ENCODE data around the gene DRC7.

The DRC7 gene, protein sequence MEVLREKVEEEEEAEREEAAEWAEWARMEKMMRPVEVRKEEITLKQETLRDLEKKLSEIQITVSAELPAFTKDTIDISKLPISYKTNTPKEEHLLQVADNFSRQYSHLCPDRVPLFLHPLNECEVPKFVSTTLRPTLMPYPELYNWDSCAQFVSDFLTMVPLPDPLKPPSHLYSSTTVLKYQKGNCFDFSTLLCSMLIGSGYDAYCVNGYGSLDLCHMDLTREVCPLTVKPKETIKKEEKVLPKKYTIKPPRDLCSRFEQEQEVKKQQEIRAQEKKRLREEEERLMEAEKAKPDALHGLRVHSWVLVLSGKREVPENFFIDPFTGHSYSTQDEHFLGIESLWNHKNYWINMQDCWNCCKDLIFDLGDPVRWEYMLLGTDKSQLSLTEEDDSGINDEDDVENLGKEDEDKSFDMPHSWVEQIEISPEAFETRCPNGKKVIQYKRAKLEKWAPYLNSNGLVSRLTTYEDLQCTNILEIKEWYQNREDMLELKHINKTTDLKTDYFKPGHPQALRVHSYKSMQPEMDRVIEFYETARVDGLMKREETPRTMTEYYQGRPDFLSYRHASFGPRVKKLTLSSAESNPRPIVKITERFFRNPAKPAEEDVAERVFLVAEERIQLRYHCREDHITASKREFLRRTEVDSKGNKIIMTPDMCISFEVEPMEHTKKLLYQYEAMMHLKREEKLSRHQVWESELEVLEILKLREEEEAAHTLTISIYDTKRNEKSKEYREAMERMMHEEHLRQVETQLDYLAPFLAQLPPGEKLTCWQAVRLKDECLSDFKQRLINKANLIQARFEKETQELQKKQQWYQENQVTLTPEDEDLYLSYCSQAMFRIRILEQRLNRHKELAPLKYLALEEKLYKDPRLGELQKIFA

DNA sequence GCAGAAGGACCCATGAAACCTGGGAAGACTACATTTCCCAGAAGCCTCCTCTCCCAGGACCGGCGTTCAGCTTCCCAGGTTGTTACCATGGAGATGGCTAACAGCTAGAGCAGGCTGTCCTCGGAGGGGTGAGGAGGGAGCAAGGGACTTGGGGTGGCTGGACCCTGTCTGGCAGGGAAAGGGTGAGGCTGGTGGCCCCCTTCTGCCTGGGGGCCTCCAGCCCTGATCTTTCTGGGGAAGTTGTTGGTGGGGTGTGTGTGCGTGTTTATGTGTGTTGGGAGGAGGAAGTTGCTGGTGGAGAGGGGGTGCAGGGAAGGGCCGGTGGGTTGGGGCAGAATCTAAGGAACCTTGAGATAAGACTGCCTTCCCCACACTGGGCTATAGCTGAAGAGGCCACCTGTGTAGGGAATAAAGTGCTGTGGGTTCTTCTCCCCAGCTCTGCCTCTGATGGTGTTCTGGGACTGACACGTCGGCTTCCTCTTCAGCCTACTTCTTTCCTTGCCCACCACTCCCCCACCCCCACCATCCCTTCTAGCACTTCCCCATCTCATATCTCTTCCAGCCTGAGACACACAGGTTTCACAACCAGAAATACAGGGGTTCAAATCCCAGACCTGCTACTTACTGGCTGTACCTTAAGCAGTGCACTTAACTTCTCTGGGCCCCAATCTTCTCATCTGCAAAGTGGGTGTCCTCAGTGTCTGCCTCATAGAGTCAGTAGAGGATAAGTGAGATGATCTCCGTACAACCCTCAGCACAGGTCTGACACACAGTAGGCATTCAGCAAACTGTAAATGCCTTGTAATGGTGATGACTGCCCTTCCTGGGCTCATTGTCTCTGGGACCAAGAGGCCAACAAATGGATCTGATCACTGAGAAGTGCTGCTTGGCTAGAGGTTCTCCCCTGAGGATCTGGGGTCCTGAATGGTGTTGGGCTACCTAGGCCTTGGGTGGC lies at the start of gene DRC7:
TSS of gene DRC7 (plus strand) at position 82 of the 955 bp plus-strand sequence. CDS start 3,144 bp downstream, outside the sequence.
- peak; percentile 34 for DNase-seq (ENCODE audit: low read depth)
- Histone ChIP-seq H3K4me3 (ENCODE audit: low read length) (no peak within 1 kb of the TSS), H3K36me3 (ENCODE audit: control insufficient read depth, insufficient read depth, low read length, severe bottlenecking) (no peaks in the 10 kb centered on the region)

DNA sequence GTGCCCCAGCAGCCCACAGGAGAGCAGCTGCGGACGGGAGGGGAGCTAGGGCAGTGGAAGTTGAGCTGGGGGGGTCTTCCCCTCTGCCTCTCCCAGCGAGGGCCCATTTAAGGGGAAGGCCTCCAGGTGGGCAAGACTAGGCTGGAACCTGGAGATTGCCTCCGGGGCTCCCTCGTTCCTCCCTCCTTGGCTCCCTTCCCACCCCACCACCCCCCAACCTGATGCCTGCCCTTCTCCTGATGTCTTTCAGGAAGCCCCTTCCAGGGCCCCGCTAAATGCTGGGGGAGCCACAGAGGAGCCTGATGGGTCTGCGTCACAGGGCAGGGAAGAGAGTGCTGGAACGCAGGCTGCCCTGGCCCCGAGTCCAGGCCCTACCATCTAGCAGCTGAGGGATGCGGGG lies 49.4 kb upstream of the DRC7 start:
- peaks cover 21% of the 10 kb centered on the region for H3K4me1 ChIP-seq (ENCODE audit: control insufficient read depth, insufficient read depth, low read length)
- H3K27me3 ChIP-seq (replicated peaks; ENCODE audit: control insufficient read depth, insufficient read depth, low read length), result no peaks in the 10 kb centered on the region
- no peak overlapping the region for H3K4me3 ChIP-seq (ENCODE audit: low read length)
- no peak for DNase-seq (ENCODE audit: low read depth)
- no peaks in the 10 kb centered on the region for H3K9me3 ChIP-seq (ENCODE audit: control insufficient read depth, low read length)
- H3K36me3 ChIP-seq (ENCODE audit: control insufficient read depth, insufficient read depth, low read length, severe bottlenecking), result no peaks in the 10 kb centered on the region
- no peak overlapping the region for H3K9ac ChIP-seq (ENCODE audit: low read length)

More for the DNA sequence above, at the start of gene DRC7:
- no peaks in the 10 kb centered on the region for H3K4me1 ChIP-seq (ENCODE audit: control insufficient read depth, insufficient read depth, low read length)
- H3K27me3 ChIP-seq (replicated peaks; ENCODE audit: control insufficient read depth, insufficient read depth, low read length), result peaks cover 39% of the 10 kb centered on the region
- no peaks in the 10 kb centered on the region for H3K9me3 ChIP-seq (ENCODE audit: control insufficient read depth, low read length)
- no peak within 1 kb of the TSS for H3K9ac ChIP-seq (ENCODE audit: low read length)

DNA sequence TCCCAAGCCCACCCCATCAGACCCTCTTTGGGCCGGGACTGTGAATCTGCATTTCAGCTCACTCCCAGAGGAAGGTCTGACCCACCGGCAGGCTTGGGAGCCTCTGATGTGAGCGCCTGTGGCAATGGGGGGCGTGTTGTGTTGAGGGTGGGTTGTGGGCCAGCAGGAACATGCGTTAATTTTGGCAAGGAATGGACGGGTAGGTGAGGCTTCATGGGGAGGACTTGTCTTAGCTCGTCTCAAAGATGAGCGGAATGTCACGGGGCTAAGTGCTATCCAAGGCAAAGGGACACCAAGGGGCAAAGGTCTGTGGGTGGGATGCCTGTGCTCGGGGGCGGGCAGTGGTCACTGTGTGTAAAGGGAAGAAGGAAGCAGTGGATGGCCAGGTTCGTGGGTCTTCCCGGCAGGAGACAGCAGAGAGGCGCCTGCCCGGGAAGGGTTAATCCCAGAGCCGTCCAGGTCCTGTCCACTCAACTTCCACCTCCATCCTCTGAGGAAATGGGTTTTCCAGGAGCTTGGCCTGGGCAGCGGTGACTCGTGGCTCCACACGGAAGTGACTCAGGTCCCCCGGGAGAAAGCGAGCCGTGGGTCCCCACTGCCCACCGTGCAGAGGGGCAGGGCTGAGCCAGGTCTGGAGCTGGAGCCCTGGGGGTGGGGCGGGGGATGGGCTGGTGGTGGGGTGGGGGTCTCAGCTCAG lies 48.8 kb upstream of the DRC7 start:
- H3K9ac ChIP-seq (ENCODE audit: low read length), result no peak overlapping the region
- DNase-seq (ENCODE audit: low read depth), result peak; percentile 15
- H3K36me3 ChIP-seq (ENCODE audit: control insufficient read depth, insufficient read depth, low read length, severe bottlenecking), result no peaks in the 10 kb centered on the region
- H3K9me3 ChIP-seq (ENCODE audit: control insufficient read depth, low read length), result no peaks in the 10 kb centered on the region
- peaks cover 21% of the 10 kb centered on the region for H3K4me1 ChIP-seq (ENCODE audit: control insufficient read depth, insufficient read depth, low read length)
- H3K4me3 ChIP-seq (ENCODE audit: low read length), result no peak overlapping the region
- H3K27me3 ChIP-seq (replicated peaks; ENCODE audit: control insufficient read depth, insufficient read depth, low read length), result no peaks in the 10 kb centered on the region

DNA sequence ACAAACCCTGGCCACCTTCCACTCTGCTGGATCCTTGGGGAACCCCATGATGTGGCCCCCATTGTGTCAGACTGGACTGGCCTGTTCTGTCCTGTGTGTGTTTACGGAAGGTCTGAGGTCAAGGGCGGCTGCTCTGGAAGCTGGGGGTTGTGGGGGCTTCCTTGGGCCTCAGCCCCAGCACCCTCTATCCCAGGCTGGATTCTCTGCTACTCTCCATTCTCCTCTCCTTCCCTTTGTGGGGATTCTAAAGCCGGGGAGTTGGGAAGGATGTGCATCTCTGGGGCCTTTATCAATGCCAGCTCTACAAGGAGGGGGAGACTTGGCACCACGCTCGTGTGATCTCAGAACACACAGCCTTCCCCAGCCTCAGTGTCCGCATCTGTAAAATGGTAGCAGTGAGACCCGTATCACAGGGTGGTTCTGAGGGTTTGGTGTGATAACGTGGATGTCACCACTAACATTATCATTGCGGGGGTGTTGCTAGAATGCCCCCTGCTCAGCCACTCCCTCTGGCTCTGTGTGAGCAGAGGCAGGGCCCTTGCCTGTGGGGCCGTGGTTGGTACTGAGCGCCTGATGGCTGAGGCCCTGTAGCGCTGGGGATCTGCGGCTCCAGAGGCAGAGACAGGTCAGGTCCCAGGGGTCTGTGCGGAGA lies 48.1 kb upstream of the DRC7 start:
- Histone ChIP-seq H3K9ac (ENCODE audit: low read length) (no peak overlapping the region), H3K9me3 (ENCODE audit: control insufficient read depth, low read length) (no peaks in the 10 kb centered on the region), H3K36me3 (ENCODE audit: control insufficient read depth, insufficient read depth, low read length, severe bottlenecking) (no peaks in the 10 kb centered on the region), H3K27me3 (replicated peaks; ENCODE audit: control insufficient read depth, insufficient read depth, low read length) (no peaks in the 10 kb centered on the region), H3K4me3 (ENCODE audit: low read length) (no peak overlapping the region), H3K4me1 (ENCODE audit: control insufficient read depth, insufficient read depth, low read length) (peaks cover 21% of the 10 kb centered on the region)
- DNase-seq (ENCODE audit: low read depth), result no peak

DNA sequence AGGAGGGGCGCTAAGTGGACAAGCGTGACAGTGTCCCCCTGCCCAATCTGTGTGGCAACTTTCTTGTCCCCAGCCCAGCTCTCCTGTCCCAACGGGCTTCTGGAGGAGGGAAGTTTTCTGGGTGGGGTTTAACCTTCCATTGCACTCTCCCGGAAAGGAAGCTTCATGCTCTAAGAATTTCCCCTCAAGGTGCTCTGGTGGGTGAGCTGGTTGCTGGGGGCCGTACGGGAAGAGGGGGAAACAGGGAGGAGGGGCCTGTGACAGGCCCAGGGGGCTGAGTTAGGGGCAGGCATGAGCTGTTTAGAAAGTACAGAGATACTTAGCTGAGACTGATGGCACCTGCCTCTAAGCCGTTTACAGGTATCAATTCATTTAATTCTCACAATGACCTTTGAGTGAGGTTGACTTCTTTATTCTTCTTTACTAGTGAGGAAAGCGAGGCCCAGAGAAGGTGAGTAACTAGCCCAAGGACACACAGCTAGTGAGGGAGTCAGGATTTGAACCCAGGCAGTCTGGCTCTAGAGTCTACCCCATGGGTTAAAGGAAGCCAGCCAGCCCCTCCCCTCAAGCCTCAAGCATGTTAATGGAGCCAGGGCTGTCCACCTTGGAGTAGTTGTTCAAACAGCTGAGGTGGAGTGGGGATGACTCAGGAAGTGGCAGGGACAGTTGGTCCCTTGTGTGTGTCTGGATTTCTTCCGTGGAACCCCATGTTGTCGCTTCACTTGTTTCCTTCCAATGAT lies 47.3 kb upstream of the DRC7 start:
- Histone ChIP-seq H3K4me3 (ENCODE audit: low read length) (no peak overlapping the region), H3K36me3 (ENCODE audit: control insufficient read depth, insufficient read depth, low read length, severe bottlenecking) (no peaks in the 10 kb centered on the region), H3K4me1 (ENCODE audit: control insufficient read depth, insufficient read depth, low read length) (peaks cover 21% of the 10 kb centered on the region), H3K9me3 (ENCODE audit: control insufficient read depth, low read length) (no peaks in the 10 kb centered on the region), H3K9ac (ENCODE audit: low read length) (no peak overlapping the region), H3K27me3 (replicated peaks; ENCODE audit: control insufficient read depth, insufficient read depth, low read length) (no peaks in the 10 kb centered on the region)
- no peak for DNase-seq (ENCODE audit: low read depth)

DNA sequence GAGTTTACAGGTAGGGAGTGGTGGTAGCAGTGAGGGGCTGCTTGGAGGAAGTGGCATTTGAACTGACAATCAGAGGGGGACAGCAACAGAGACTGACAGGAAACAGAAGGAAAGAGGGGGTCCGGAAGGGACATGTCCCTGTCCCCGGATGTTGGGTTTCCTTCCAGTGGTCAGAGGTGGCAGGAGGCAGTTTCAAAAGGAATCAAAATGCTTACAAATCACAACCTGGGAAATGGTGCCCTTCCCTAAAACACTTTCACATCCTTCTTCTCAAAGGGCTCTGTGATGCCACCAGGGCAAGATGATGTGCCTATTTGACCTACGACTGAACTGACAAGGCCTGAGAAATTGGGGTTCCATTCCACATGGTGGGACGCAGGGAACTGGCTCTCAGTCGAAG lies 46.5 kb upstream of the DRC7 start:
- Histone ChIP-seq H3K4me3 (ENCODE audit: low read length) (no peak overlapping the region), H3K9me3 (ENCODE audit: control insufficient read depth, low read length) (no peaks in the 10 kb centered on the region), H3K27me3 (replicated peaks; ENCODE audit: control insufficient read depth, insufficient read depth, low read length) (no peaks in the 10 kb centered on the region), H3K4me1 (ENCODE audit: control insufficient read depth, insufficient read depth, low read length) (peaks cover 17% of the 10 kb centered on the region), H3K36me3 (ENCODE audit: control insufficient read depth, insufficient read depth, low read length, severe bottlenecking) (no peaks in the 10 kb centered on the region), H3K9ac (ENCODE audit: low read length) (no peak overlapping the region)
- DNase-seq (ENCODE audit: low read depth), result no peak

DNA sequence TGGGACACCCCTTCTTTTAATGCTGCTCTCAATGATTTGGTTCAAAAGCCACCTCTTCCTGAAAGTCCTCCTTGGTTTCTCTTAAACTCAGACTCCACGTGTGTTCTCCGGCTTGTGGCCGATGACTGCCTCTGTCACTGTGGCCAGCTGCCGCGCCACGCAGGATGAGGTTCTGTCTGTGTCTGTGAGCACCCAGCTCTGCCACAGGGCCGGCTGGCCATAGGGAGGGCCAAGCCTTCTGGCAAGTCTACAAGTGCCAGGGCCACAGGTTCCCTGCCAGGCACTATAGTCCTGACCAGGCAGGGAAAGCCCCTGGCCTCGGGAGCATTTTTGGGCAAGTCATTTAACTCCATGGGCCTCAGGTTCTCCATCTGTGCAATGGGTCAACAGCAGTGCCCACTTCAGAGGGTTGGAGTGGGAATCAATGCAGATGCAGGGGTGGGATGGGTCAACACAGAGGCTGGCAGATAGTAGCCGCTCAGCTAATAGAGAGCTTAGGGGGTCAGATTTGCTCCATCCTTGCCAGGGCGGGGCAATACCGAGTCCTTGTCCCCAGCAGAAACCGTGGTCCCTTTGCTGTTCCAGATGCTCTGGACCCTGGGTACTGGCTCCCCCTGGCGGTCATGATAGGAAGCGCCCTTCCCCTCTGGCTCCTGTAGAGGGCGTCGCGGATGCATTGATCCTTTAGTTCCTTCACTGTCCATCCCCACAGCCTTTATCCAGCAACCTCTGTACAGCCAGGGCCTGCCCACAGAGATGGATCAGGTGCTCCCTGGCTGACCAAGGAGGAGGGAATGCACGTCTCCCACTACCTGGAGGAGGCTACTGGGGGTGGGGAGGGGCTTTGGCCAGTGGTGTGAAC lies 45.8 kb upstream of the DRC7 start:
- peak; percentile 87 for DNase-seq (ENCODE audit: low read depth)
- no peak overlapping the region for H3K4me3 ChIP-seq (ENCODE audit: low read length)

DNA sequence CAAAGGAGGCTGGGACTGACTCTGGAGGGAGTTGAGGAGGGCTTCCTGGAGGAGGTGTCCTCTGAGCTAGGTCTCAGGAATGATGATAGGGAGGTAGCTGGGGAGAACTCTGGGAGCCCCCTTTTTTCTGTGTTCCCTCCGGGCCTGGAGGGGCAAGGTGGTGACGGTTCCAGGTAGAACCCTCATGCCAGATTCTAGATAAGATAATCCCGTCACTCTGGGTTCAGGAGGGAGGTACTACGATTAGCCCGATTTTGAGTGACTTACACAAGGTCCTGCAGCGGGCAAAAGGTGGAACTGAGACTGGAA lies 45.2 kb upstream of the DRC7 start:
- Histone ChIP-seq H3K4me1 (ENCODE audit: control insufficient read depth, insufficient read depth, low read length) (peaks cover 12% of the 10 kb centered on the region), H3K9me3 (ENCODE audit: control insufficient read depth, low read length) (no peaks in the 10 kb centered on the region), H3K9ac (ENCODE audit: low read length) (no peak overlapping the region), H3K36me3 (ENCODE audit: control insufficient read depth, insufficient read depth, low read length, severe bottlenecking) (no peaks in the 10 kb centered on the region), H3K27me3 (replicated peaks; ENCODE audit: control insufficient read depth, insufficient read depth, low read length) (no peaks in the 10 kb centered on the region), H3K4me3 (ENCODE audit: low read length) (no peak overlapping the region)
- no peak for DNase-seq (ENCODE audit: low read depth)

More for the DNA sequence above, 45.8 kb upstream of the DRC7 start:
- Histone ChIP-seq H3K9ac (ENCODE audit: low read length) (no peak overlapping the region), H3K9me3 (ENCODE audit: control insufficient read depth, low read length) (no peaks in the 10 kb centered on the region), H3K27me3 (replicated peaks; ENCODE audit: control insufficient read depth, insufficient read depth, low read length) (no peaks in the 10 kb centered on the region), H3K4me1 (ENCODE audit: control insufficient read depth, insufficient read depth, low read length) (peaks cover 12% of the 10 kb centered on the region), H3K36me3 (ENCODE audit: control insufficient read depth, insufficient read depth, low read length, severe bottlenecking) (no peaks in the 10 kb centered on the region)

DNA sequence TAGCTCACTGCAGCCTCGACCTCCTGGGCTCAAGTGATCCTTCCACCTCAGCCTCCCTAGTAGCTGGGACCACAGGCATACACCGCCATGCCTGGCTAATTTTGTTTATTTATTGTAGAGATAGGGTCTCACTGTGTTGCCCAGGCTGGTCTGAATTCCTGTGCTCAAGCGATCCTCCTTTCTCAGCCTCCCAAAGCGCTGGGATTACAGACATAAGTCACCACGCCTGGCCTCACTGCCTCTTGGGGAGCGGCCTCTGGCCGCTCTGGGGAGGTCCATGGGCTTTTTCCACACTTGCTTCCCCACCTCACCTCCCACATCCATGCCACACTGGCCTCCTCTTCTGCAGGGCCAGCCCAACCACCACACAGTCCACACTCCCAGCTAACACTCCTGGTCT lies 44.8 kb upstream of the DRC7 start:
- DNase-seq (ENCODE audit: low read depth), result no peak
- Histone ChIP-seq H3K27me3 (replicated peaks; ENCODE audit: control insufficient read depth, insufficient read depth, low read length) (no peaks in the 10 kb centered on the region), H3K9ac (ENCODE audit: low read length) (no peak overlapping the region), H3K36me3 (ENCODE audit: control insufficient read depth, insufficient read depth, low read length, severe bottlenecking) (no peaks in the 10 kb centered on the region), H3K4me1 (ENCODE audit: control insufficient read depth, insufficient read depth, low read length) (peaks cover 12% of the 10 kb centered on the region), H3K4me3 (ENCODE audit: low read length) (no peak overlapping the region), H3K9me3 (ENCODE audit: control insufficient read depth, low read length) (no peaks in the 10 kb centered on the region)

Data from adipocyte (in vitro differentiated cells).